GM18508 (cell line): ENCODE results near the gene GPR107.

Experiments used
- ATAC-seq: cut with Tn5 transposase; IDR thresholded peaks from one replicate; pipeline ENCODE4 v1.9.1; 2021; ENCODE audit warnings: moderate number of reproducible peaks; ENCODE audit not compliant: insufficient read depth, unreplicated experiment

Gene GPR107

DNA sequence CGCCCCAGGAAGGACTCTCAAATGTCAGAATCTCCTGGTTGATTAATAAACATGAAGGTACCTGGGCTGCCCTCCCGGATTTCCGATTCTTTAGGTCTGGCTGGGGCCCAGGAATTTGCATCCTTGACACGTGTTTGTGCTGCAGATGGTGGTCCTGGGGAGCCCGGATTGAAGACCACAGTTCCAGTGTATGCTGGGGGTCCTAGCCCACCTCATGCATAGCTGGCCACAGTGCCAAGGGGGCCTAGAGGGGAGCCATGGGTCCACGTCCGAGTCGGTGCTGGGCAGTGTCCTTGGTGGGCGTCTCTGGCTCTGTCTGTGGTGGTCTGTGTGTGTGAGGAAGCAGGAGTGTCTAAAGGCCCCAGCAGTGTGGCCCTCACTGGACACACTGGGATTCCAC is 121.6 kb downstream of the GPR107 start:
- ATAC-seq = no peak

DNA sequence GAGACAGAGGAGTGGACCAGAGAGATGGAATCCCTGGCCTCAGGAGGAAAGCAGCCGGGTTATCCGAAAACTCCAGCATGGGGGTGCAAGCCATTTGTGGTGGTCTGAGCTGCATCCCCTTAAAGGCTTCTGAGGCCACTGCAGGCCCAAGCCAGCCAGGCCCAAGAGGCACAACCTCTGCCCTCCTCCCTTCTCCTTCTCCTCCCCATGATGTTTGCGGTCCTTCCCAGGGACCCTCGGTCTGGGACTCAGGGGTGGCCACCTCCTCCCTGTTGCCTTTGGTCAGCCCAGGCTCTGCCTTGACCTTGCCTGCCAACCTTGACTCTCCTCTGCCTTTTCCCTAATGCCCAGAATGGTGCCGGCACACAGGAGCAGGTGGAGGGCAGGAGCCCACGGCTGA is 123.1 kb downstream of the GPR107 start:
- no peak for ATAC-seq

DNA sequence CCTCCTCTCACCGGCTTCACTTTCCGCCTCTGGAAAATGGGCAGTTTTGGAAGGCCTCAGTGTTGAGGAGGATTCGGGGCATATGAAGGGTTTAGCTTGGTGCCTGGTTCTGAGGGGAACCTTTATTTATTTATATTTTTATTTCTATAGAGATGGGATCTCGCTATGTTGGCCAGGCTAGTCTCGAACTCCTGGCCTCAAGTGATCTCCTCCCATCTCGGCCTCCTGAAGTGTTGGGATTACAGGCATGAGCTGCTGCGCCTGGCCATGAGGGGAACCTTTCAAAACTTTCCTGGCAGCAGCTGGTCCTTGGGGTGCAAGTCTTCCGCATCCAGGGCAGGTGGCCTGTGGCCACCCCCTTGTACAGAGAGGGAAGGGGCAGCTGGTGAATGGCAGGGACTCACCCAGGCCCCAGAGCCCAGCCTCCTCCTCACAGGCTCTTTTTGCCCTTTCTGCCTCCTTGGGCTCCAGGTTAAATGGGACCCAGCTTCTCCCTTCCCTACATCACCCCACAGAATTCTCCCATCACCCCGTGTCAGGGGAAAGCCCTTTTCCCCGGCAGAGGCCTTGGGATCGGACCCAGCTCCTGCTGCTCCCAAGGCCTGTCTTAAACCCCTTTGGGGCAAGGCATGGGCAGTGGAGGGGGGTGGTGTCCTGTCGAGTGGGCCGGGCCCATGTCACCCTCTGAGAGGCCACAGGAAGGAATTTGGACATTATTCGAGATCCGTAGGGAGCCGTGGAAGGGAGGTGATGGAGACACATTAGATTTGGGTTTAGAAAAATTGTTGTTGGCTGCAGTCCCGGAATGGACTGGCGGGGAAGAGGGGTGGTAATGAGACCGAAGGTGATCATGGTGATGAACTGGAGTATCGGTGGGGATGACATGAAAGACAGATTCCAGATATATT is 124.4 kb downstream of the GPR107 start:
- no peak for ATAC-seq

DNA sequence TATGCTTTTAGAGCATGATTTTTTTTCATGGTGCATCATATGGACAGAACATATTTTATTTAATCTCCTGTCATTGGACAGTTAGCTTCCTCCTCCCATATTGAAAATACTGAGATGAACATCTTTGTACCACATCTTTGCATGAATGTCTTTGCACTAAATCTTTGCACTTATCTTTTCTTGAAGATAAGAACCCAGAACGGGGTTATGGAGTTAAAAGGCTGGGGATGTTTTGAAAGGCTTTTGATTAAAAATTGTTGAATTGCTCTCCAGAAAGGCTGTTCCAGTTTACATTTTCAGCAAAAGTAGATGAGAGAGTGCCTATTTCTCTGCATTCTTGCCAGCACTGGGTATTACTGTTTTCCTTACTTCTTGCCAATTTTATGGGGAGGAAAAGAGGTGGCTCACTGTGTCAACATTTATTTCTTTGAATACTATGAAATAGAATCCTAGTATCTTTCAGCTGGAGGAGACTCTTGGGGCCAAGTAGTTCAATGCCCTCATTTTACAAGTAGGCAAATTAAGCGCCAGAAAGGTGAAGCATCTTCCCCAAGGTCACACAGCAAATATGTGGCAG is 125.7 kb downstream of the GPR107 start:
- no peak for ATAC-seq

DNA sequence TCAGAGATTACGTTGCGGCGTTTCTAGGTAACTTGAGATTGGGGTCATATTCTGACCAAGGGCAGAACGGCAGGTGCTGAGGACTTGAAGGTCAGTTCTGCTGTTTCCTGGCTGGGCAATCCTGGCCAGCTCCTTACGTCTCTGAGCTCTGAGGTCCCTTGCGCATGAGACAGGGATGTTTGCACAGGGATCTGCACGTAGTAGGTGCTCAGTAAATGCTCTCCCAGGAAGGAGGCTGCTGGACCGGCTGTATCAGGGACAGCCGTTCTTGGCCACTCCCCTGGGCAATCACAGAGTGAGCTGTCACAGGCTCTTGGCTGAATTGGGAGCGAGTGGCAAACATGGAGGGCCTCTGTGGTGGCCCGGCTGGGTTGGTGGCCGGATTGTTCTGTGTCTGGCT is 126.8 kb downstream of the GPR107 start:
- ATAC-seq = no peak

DNA sequence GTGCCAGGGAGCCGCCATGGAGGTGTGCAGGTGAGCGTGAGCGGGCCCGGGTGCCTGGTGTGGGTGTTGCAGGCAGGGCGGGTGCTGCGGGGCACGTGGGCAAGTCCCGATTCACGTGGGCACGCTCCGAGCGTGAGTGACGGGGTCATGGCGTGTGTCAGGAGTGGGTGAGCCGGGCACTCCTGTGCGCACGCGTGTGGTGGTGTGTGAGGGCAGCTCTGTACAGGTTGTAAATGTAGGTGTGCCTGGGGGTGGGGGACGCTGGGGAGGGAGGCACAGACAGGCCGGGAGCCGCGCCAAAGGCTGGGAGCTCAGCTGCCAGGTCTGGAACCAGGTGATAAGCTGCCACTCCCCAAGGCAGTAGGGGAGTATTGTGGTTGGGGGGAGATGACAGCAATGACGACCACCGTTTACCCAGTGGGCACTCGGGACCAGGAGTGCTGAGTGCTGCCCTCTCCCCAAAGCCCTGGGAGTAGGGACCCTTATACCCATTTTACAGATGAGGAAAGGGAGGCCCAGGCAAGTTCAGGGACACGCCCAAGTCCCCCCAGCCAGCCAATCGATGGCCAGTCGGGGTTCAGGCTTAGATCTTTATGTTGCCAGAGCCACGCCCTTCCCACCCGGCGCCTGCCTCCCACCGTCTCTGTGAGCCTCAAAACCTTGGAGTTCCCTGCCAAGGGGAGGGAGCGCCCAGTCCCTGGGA is 128.1 kb downstream of the GPR107 start:
- ATAC-seq = no peak

DNA sequence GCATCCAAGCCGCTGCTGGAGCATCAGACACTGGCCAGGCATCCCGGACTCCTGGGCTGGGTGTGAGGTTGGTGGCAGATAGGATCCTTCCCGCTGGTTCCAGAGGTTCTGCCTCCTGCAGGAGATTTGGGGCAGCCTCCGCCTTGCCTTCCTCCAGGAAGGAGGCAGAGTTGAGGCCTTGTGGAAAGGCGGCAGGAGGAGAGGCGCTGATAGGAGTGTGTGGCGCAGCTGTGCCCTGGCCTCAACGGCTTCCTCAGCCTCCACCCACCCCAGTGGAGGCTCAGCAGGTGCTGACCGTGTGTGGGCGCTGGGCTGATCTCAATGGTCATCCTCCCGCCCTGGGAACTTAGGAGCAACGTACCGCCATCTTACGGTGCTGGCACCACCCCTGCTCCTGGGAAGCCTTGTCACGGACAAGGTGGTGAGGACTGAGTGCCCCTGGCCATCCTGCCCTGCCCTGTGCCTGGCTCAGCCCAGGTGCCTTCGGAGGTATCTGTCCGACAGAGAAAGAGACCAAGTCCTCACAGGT is 128.7 kb downstream of the GPR107 start:
- no peak for ATAC-seq

DNA sequence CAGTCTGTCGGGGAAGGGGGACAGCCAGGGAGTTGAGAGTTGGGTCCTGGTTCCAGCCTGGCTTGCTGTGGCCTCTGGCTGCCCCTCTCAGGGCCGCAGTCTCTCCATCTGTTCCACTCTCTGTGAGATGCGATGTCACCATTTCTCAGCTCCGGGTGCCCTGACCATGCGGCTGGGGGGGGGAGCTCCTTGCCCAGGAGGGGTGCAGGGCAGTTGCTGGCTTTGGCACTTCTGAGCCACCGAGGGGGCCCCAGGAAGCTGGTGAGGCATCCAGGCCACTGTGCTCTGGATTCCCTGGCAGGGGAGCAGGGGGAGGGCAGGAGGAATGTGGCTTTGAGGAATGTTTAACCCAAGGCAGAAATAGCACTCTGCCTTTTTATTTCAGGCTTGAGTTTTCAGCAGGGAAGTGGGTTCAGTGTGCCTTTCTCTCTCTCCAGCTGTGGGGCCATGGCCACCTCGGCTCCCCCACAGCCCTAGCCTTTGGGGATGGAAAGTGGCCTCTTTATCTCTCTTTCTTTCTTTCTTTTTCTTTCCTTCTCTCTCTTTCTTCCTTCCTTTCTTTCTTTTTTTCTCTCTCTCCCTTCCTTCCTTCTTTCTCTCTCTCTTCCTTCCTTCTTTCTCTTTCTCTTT is 129.5 kb downstream of the GPR107 start:
- no peak for ATAC-seq

DNA sequence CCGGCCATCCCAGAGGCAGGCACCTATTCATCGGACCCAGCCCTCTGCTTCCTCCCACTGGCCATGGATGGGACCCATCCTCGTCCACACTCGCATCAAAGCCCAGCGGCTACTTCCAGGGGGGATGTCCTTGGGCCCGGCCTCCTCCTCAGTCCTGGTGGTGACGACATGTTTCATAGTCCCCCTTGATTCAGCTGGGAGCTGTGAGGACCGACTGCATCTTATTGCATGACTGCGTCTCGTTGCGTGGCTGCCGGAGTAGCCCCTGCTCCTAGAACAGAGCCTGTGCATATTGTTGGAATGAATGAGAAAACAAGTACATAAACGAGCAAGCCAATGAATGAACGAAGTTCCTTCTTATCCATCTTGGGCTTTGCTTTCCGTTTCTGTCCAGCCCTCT is 131.3 kb downstream of the GPR107 start:
- no peak for ATAC-seq

DNA sequence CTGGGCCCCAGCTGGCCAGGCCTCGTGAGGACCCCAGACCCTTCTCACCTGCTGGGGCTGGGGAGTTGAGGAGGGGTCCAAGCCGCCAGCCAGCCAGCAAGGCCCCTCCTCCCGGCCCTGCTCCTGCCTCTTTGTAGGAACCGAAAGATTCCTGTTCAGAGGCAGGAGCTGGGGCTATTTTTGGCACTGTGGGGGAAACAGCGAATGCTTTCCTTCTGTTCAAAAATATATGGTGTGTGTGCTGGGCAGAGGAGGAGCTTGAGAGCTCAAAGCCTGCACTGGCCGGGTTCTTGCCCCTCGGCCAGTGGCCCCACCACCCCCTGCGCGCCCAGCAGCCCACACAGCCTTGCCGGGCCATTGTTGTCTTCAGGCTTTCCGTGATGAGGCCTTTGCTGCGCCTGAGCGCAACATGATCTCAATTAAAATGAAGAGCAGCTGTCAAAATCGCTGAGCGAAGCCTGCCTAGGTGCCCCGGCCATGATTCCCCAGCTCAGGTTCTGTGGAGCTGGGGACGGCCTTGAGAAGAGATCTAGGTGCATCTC is 131.9 kb downstream of the GPR107 start:
- no peak for ATAC-seq

DNA sequence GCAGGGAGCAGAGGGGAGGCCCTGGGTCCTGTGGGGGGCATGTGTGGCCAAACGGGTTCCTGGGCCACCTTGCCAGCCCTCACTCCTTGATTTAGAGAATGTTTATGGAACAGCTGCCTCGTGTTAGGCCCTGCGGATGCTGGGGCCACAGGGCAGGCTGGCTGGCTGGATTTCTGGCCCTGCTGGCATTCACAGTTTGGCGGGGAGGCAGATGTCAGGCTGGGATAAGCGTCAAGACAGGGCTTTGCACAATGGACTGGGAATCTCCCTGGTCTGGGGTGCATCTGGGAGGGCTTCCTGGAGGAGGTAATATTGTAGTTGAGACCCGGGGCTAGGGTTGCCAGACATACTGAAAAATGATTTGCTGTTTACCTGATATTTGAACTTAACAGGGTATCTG is 132.3 kb downstream of the GPR107 start:
- no peak for ATAC-seq

DNA sequence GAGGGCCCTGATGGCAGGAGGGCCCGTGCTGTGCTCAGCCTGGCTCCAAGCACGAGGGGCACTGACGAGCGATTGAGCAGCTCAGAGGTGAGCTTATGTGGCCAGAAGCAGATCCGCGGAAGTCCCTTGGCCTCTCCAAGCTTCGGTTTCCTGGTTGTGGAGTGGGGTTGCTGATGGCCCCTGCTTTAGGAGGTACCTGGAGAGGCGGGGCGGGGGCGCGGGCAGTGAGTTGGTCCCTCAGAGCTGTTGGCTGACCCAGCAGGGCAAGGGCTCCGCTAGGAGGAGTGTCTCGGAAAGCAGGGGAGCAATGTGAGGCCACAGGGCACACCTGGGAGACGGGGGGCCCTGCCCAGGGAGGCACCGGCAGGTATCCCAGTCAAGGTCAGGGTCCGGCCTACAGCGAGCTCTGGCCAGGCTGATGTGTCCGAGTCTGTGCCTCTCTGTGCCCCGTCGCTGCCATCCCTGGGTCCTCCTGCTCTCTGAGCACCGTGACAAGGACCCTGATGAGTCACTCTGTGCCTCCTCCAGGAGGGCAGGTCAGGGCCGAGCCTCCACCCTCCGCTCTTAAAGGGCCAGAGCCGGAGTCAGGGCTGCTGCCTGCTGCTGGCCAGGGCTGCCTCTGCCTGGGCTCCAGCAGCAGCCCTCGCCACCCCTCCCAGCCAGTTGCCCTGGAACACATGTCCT is 133.3 kb downstream of the GPR107 start:
- no peak for ATAC-seq

DNA sequence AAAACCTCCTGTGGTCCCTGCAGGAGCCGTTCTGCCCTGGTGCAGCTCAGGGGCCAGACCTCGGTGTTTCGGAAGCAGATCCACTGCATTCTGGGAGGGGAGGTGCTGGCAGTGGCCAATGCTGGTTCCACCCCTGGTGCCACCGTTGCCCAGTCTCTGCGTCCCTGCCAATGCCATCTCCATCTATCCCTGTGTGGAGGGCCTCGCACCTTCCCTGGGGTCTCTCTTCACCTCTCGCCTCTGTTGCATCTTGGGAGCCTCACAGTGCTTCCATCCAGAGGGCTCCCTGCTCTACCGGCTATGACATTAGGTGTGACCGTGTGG is 133.8 kb downstream of the GPR107 start:
- no peak for ATAC-seq

DNA sequence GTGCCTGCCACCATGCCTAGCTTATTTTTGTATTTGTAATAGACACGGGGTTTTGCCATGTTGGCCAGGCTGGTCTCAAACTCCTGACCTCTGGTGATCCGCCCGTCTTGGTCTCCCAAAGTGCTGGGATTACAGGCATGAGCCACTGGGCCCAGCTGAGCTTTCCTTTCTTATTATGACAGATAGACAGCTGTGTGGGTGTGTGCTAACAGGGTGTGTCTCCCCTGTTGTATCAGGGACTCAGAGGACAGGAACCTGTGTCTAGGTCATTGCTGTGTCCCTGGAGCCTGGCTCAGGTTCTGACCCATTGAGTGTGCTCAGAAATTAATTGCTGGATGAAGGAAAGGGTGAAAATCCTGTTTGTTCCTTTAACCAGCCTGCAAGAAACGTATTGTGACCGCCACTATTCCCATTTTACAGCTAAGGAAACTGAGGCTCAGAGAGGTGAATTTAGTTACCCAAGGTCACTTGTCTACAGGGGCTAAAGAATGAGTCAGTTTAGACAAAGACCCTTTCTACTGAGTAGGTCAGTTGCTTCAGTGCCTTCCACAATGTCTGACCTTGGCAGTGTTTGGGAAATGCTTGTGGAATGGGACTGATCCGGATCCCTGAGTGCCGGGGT is 135.3 kb downstream of the GPR107 start:
- no peak for ATAC-seq
